PC-3 (cell line): Measurements from ENCODE around the gene OR52I1. TPM values are rescaled to one million over a fixed set of nuclear protein-coding genes. Genes with fewer than 3 reads are reported as not detected.
A peak's percentile ranks its signal among the peaks of the same experiment; 100 is the strongest.

ENCODE experiments used
- ATAC-seq: fragments of 200-7000 bp; cut with Tn5 transposase; 2 replicates; pipeline ENCODE4 v1.9.1; 2020; ENCODE audit warnings: mild to moderate bottlenecking, moderate library complexity
- BruUV-seq: library from RNA; stranded (reverse); fragments of 400-500 nt; replicated peaks from 2 replicates; lab custom pipeline; 2021; lab: Mats Ljungman, UMichigan
- CTCF ChIA-PET: fragments of 300-600 bp; sonication (Branson Sonifier 250); formaldehyde crosslinking; loops from one replicate; lab custom pipeline; 2022; ENCODE audit warnings: antibody characterized with exemption; lab: Charles Lee
- POLR2A ChIA-PET: fragments of 300-600 bp; sonication (Branson Sonifier 250); formaldehyde crosslinking; loops from one replicate; lab custom pipeline; 2022; ENCODE audit warnings: antibody characterized with exemption; ENCODE audit not compliant: unreplicated experiment; lab: Charles Lee
- DNase-seq: peaks from one replicate; pipeline ENCODE4 v3.0.0-alpha.2; 2015
- H2AFZ ChIP-seq: fragments of 300-600 bp; sonication (generic); 2 replicates; pipeline ENCODE4 v1.6.0; 2016; ENCODE audit warnings: antibody characterized with exemption, low read length
- H3F3A ChIP-seq: fragments of 300-600 bp; sonication (generic); one replicate; pipeline ENCODE4 v1.6.0; 2017; ENCODE audit warnings: antibody characterized with exemption, low read length, control low read depth, mild to moderate bottlenecking; ENCODE audit not compliant: unreplicated experiment
- H3K27ac ChIP-seq: fragments of 300-600 bp; sonication (generic); 2 replicates; pipeline ENCODE4 v1.5.1; 2016; ENCODE audit warnings: mild to moderate bottlenecking, low read length
- H3K27me3 ChIP-seq: fragments of 300-600 bp; sonication (generic); 2 replicates; pipeline ENCODE4 v1.6.1; 2016; ENCODE audit warnings: low read length, mixed read lengths
- H3K36me3 ChIP-seq: fragments of 300-600 bp; sonication (generic); 2 replicates; pipeline ENCODE4 v1.6.1; 2016; ENCODE audit warnings: low read depth, mixed run types, low read length, mixed read lengths
- H3K4me1 ChIP-seq: fragments of 300-600 bp; sonication (generic); 2 replicates; pipeline ENCODE4 v1.5.1; 2016; ENCODE audit warnings: low read length; ENCODE audit not compliant: insufficient read depth
- H3K4me2 ChIP-seq: fragments of 300-600 bp; sonication (generic); 2 replicates; pipeline ENCODE4 v1.6.0; 2016; ENCODE audit warnings: low read length
- H3K4me3 ChIP-seq: fragments of 300-600 bp; sonication (generic); 2 replicates; pipeline ENCODE4 v1.5.1; 2016; ENCODE audit warnings: mild to moderate bottlenecking, low read length, mixed read lengths
- H3K79me2 ChIP-seq: fragments of 300-600 bp; sonication (generic); 2 replicates; pipeline ENCODE4 v1.6.1; 2017; ENCODE audit warnings: low read length, mixed read lengths
- H3K9ac ChIP-seq: fragments of 300-600 bp; sonication (generic); 2 replicates; pipeline ENCODE4 v1.6.0; 2016; ENCODE audit warnings: mild to moderate bottlenecking, low read length
- H3K9me2 ChIP-seq: fragments of 300-600 bp; sonication (generic); replicated peaks from 2 replicates; pipeline ENCODE4 v1.6.1; 2016; ENCODE audit warnings: mixed run types, low read length, mixed read lengths
- H3K9me3 ChIP-seq: fragments of 300-600 bp; sonication (generic); 2 replicates; pipeline ENCODE4 v1.6.1; 2016; ENCODE audit warnings: low read length, mixed read lengths
- H4K20me1 ChIP-seq: fragments of 300-600 bp; sonication (generic); 2 replicates; pipeline ENCODE4 v1.6.1; 2016; ENCODE audit warnings: low read length, mixed read lengths
- CTCF ChIP-seq: fragments of 300-600 bp; sonication (generic); conservative IDR thresholded peaks from 2 replicates; pipeline ENCODE4 v1.5.1; 2017; ENCODE audit warnings: antibody characterized with exemption, low read depth, mild to moderate bottlenecking, low read length
- EZH2 ChIP-seq: fragments of 300-600 bp; sonication (generic); IDR thresholded peaks from one replicate; pipeline ENCODE4 v1.6.1; 2017; ENCODE audit warnings: antibody characterized with exemption, mild to moderate bottlenecking, low read length; ENCODE audit not compliant: unreplicated experiment
- EZH2phosphoT487 ChIP-seq: fragments of 300-600 bp; sonication (generic); IDR thresholded peaks from 2 replicates; pipeline ENCODE4 v1.6.1; 2018; ENCODE audit warnings: mild to moderate bottlenecking, antibody characterized with exemption, low read length, borderline replicate concordance
- intact Hi-C: fragments of 100-400 bp; cut with micrococcal nuclease; formaldehyde crosslinking; loops from 2 replicates; pipeline ENCODE4 v1.9.0; 2023
- total RNA-seq: library from RNA; depleted of rRNA; stranded (reverse); fragments of >200 nt; gene quantifications from 2 replicates; pipeline ENCODE4 v1.2.3, GENCODE V29; 2014

OR52I1 gene
- total RNA-seq, 1 experiment from 2014 or later: not detected

DNA sequence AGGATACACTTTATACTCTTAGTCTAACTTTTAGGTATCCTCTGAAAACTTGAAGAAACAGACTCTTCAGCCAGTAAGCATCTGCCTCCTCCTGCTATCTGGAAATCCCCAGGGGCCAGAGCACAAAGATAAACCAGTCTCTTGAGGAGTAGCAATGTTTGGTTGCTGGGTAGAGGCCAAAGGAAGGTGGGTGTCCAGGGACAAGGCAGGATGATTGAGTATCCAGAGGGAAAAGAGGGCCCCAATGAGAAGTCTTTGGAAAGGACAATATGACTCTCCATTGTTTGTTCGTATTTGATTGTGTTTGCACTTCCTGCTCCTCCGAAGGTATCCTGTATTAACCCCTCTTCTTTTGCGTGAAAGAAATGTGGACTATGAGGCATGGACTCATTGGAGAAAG is 4.8 kb upstream of the OR52I1 start:
- CTCF ChIA-PET: no interaction called here
- H3K9me2 ChIP-seq: no peaks in the 10 kb centered on the region
- intact Hi-C loops: no loop called here

DNA sequence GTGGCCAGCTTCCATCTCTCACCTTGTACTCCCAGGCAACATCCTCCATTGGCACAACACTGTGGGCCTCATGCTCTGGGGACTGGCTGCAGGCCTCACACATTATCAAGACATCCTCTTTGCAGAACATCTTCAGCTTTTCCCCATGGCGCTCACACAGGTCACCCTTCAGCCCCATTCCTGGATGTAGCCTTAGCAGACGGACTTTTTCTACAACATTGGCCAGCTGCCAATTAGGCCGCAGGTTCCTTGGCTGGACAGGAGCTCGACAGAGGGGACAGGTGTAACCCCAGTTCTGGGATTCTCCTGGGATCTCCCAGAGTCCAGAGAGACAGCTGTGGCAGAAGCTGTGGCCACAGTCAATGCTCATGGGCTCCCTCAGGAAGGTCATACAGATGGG is 11.2 kb downstream of the OR52I1 start:
- no peaks in the 10 kb centered on the region for H3K79me2 ChIP-seq
- ATAC-seq (no peak), DNase-seq (no peak)
- no peaks in the 10 kb centered on the region for H4K20me1 ChIP-seq
- POLR2A ChIA-PET: no interaction called here
- no peak overlapping the region for H3K4me2 ChIP-seq
- intact Hi-C loops: no loop called here
- no peaks in the 10 kb centered on the region for H3K9me3 ChIP-seq
- no peaks in the 10 kb centered on the region for H3F3A ChIP-seq
- H3K4me1 ChIP-seq: peaks cover 15% of the 10 kb centered on the region
- no peak overlapping the region for H2AFZ ChIP-seq
- H3K27ac ChIP-seq: no peak overlapping the region
- H3K9me2 ChIP-seq: no peaks in the 10 kb centered on the region
- TF ChIP-seq CTCF (no peak), EZH2 (no peak), EZH2phosphoT487 (no peak)
- no peaks in the 10 kb centered on the region for H3K36me3 ChIP-seq
- no peak overlapping the region for H3K4me3 ChIP-seq
- no peaks in the 10 kb centered on the region for H3K27me3 ChIP-seq
- H3K9ac ChIP-seq: no peak overlapping the region
- CTCF ChIA-PET: no interaction called here
- BruUV-seq: no TSS peak

More for the DNA sequence above, 4.8 kb upstream of the OR52I1 start:
- Histone ChIP-seq H3K4me1 (no peaks in the 10 kb centered on the region), H3K27me3 (peaks cover 9% of the 10 kb centered on the region), H3F3A (no peaks in the 10 kb centered on the region), H3K4me3 (no peak overlapping the region), H3K36me3 (no peaks in the 10 kb centered on the region), H3K9me3 (no peaks in the 10 kb centered on the region), H3K9ac (no peak overlapping the region), H3K4me2 (no peak overlapping the region), H3K27ac (no peak overlapping the region), H4K20me1 (no peaks in the 10 kb centered on the region), H2AFZ (no peak overlapping the region), H3K79me2 (no peaks in the 10 kb centered on the region)
- ATAC-seq (no peak), DNase-seq (no peak)
- BruUV-seq: no TSS peak
- TF ChIP-seq CTCF: no peak
- TF ChIP-seq EZH2: no peak
- TF ChIP-seq EZH2phosphoT487: no peak
- POLR2A ChIA-PET: no interaction called here

DNA sequence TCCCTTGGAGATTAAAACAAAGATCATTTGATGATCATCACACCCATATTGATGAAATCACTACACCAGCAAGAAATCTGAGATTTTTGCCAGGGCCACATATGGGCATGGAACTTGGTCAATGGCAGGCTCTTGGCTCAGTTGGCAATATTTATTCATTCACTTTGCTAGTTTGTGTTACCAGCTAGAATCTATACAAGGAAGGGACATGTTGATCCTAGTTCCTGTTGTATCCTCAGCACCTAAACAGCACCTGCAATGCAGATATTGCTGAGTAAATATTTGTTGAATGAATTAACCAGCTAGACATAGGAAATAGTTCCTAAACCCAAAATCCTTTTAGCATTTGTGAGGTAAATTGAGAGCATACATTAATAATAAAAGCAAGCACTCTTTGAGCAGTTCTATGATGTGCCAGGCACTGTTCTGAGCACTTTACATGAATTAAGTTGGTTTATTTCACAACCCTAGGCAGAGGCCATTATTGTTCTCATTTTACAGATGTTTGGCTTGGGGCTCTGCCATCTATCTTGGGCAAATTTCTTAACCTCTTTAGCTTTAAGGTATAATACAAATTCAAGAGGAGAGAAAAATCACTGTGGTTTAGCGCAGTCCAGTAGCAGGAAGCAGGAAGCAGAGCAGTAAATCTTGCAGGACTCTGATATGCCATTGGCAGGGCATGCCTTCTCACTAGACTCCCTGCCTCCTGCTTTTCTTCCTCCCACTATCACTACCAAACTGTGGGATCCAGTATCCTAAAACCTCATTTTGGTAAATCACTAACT is 12.6 kb downstream of the OR52I1 start:
- Histone ChIP-seq H3K9me3 (no peaks in the 10 kb centered on the region), H3K27me3 (no peaks in the 10 kb centered on the region), H3F3A (no peaks in the 10 kb centered on the region), H3K9me2 (no peaks in the 10 kb centered on the region), H4K20me1 (no peaks in the 10 kb centered on the region), H3K4me1 (peaks cover 15% of the 10 kb centered on the region), H3K4me2 (peak overlapping the region; percentile 81), H3K27ac (no peak overlapping the region), H3K4me3 (peak overlapping the region; percentile 75), H3K9ac (no peak overlapping the region), H2AFZ (no peak overlapping the region), H3K36me3 (no peaks in the 10 kb centered on the region), H3K79me2 (no peaks in the 10 kb centered on the region)
- intact Hi-C loops: no loop called here
- no TSS peak for BruUV-seq
- TF ChIP-seq EZH2phosphoT487: no peak
- TF ChIP-seq CTCF: no peak
- no peak for TF ChIP-seq EZH2
- ChIA-PET POLR2A (no interaction called here), CTCF (no interaction called here)
- DNase-seq: peak; percentile 9
- no peak for ATAC-seq
